ENCODE measurements around the gene PRR14.

DNA sequence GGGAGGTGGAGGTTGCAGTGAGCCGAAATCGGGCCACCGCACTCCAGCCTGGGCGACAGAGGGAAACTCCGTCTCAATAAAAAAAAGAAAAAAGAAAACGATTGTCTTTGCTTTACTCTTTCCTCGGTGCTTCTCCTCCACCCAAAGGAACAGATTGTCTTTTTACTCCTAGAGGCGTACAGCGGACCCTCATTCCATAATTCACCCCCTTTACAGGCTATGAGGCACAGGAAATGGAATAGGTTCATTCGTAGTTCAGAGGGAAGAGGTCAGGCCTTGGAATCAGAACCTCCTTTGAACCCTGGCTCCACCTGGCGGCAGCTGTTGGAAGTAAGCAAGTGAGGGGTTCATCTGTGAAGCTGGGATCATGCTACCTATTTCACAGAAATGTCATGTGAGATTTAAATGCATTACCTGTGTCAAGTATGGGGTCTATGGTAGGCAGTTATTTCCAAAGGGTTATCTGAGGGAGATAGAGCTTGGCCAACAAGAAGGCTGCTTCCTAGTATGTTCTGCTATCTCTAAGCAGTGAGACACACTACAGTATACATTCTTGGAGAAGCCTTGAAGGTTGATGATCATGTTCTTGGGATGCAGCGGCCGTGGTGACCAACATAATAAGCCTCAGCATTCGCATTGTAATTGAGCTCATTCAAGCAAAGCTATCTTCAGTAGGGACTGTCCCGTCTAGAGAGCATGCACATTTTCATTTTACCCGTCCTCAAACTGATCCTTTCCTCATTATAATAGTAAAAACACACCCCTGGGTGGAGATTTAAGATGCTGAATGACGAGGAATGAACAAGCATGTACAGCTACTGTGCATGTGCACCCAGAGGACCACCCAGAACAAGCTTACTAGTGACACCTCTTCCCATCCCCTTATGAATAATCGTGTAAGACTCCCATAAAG, 21.9 kb upstream of the PRR14 start:
- TF ChIP-seq, protein P1, sequence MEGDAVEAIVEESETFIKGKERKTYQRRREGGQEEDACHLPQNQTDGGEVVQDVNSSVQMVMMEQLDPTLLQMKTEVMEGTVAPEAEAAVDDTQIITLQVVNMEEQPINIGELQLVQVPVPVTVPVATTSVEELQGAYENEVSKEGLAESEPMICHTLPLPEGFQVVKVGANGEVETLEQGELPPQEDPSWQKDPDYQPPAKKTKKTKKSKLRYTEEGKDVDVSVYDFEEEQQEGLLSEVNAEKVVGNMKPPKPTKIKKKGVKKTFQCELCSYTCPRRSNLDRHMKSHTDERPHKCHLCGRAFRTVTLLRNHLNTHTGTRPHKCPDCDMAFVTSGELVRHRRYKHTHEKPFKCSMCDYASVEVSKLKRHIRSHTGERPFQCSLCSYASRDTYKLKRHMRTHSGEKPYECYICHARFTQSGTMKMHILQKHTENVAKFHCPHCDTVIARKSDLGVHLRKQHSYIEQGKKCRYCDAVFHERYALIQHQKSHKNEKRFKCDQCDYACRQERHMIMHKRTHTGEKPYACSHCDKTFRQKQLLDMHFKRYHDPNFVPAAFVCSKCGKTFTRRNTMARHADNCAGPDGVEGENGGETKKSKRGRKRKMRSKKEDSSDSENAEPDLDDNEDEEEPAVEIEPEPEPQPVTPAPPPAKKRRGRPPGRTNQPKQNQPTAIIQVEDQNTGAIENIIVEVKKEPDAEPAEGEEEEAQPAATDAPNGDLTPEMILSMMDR (IDR thresholded peaks at IDR 0.05; ENCODE audit: insufficient read depth, low read length), result peak; percentile 95
- TF ChIP-seq GABPA (IDR thresholded peaks at IDR 0.05; ENCODE audit: low read depth) (no peak), POLR2AphosphoS5 (IDR thresholded peaks at IDR 0.05; ENCODE audit: low read depth) (no peak)
- TF ChIP-seq, protein P2, sequence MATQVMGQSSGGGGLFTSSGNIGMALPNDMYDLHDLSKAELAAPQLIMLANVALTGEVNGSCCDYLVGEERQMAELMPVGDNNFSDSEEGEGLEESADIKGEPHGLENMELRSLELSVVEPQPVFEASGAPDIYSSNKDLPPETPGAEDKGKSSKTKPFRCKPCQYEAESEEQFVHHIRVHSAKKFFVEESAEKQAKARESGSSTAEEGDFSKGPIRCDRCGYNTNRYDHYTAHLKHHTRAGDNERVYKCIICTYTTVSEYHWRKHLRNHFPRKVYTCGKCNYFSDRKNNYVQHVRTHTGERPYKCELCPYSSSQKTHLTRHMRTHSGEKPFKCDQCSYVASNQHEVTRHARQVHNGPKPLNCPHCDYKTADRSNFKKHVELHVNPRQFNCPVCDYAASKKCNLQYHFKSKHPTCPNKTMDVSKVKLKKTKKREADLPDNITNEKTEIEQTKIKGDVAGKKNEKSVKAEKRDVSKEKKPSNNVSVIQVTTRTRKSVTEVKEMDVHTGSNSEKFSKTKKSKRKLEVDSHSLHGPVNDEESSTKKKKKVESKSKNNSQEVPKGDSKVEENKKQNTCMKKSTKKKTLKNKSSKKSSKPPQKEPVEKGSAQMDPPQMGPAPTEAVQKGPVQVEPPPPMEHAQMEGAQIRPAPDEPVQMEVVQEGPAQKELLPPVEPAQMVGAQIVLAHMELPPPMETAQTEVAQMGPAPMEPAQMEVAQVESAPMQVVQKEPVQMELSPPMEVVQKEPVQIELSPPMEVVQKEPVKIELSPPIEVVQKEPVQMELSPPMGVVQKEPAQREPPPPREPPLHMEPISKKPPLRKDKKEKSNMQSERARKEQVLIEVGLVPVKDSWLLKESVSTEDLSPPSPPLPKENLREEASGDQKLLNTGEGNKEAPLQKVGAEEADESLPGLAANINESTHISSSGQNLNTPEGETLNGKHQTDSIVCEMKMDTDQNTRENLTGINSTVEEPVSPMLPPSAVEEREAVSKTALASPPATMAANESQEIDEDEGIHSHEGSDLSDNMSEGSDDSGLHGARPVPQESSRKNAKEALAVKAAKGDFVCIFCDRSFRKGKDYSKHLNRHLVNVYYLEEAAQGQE (IDR thresholded peaks at IDR 0.05; ENCODE audit: insufficient replicate concordance, low read depth), result no peak
